Epidermal melanocyte (primary cell): ENCODE data around the gene EXOSC5.
"Not testable (repeated sequence)": the region's sequence is repeated elsewhere in the genome, so short reads cannot be mapped to it uniquely, and the experiment has no call there.

Experiments
- DNase-seq: peaks from one replicate; pipeline ENCODE4 v3.0.0; 2011; ENCODE audit warnings: low spot score; ENCODE audit not compliant: insufficient read length

EXOSC5 gene

GRCh38 chr19:41408846-41409245, 11.7 kb upstream of the EXOSC5 start:
- not testable (repeated sequence) for DNase-seq

- DNase-seq = no peak
Observed at GRCh38 chr19:41408256-41408655, 11.1 kb upstream of the EXOSC5 start.

GRCh38 chr19:41407271-41407670, 10.1 kb upstream of the EXOSC5 start:
- no peak for DNase-seq

GRCh38 chr19:41405776-41406175, 8.6 kb upstream of the EXOSC5 start:
- no peak for DNase-seq

GRCh38 chr19:41403181-41403970, 6.2 kb upstream of the EXOSC5 start:
- DNase-seq = no peak

- no peak for DNase-seq
Observed at GRCh38 chr19:41402010-41402409, 4.9 kb upstream of the EXOSC5 start.

GRCh38 chr19:41401483-41401882, 4.3 kb upstream of the EXOSC5 start:
- DNase-seq = no peak

- DNase-seq = no peak
Observed at GRCh38 chr19:41399525-41399924, 2.4 kb upstream of the EXOSC5 start.

GRCh38 chr19:41399091-41399490, 1.9 kb upstream of the EXOSC5 start:
- no peak for DNase-seq

GRCh38 chr19:41398598-41398997, 1.4 kb upstream of the EXOSC5 start:
- DNase-seq = no peak

- DNase-seq = no peak
Observed at GRCh38 chr19:41398050-41398418, 875 bp upstream of the EXOSC5 start.

GRCh38 chr19:41395355-41395754, 1.8 kb downstream of the EXOSC5 start:
- DNase-seq = no peak

GRCh38 chr19:41392775-41393174, 4.4 kb downstream of the EXOSC5 start:
- no peak for DNase-seq

- no peak for DNase-seq
Observed at GRCh38 chr19:41391618-41392017, 5.5 kb downstream of the EXOSC5 start.

- DNase-seq = no peak
Observed at GRCh38 chr19:41386442-41386841, 10.7 kb downstream of the EXOSC5 start.

GRCh38 chr19:41384351-41384750, 12.8 kb downstream of the EXOSC5 start:
- no peak for DNase-seq

GRCh38 chr19:41381536-41381935, 15.6 kb downstream of the EXOSC5 start:
- DNase-seq = not testable (repeated sequence)

GRCh38 chr19:41377977-41378709, 19.0 kb downstream of the EXOSC5 start:
- no peak for DNase-seq

- no peak for DNase-seq
Observed at GRCh38 chr19:41376998-41377365, 20.2 kb downstream of the EXOSC5 start.

- DNase-seq = no peak
Observed at GRCh38 chr19:41376241-41376997, 20.7 kb downstream of the EXOSC5 start, which contains the start of gene TMEM91. Gene TMEM91, plus strand, starts transcription at chr19:41376533. Its CDS starts 1,777 bp downstream, at chr19:41378310.

- DNase-seq = peak; percentile 94
Observed at GRCh38 chr19:41373993-41374392, 23.2 kb downstream of the EXOSC5 start.

GRCh38 chr19:41372501-41372900, 24.7 kb downstream of the EXOSC5 start:
- DNase-seq = no peak
